Measurements from ENCODE around the gene PRELP. TPM values are rescaled to one million over a fixed set of nuclear protein-coding genes. Genes with fewer than 3 reads are reported as not detected.

PRELP gene
- total RNA-seq, 1 donor from 2014 or later, result 0.07 TPM

DNA sequence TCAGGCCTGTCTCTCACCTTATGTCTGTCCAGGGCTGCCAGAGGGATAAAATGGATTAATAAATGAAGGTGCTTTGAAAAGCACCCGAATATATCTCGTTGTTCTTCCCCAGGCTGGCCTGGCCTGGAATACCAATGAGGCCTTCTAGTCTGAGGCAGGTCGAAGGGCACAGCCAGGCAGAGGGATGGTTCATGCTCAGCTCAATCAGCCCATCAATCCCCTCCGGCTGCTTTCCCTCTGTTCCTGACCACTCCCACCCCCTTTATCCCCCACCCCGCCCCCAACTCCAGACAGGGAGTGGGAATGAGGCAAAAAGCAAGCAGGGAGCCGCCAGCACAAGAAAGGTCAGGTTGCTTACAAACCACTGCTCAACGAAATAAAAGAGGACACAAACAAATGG, 40.0 kb upstream of the PRELP start:
- H2AFZ ChIP-seq (ENCODE audit: low read depth, low read length), result no peak overlapping the region
- H4K20me1 ChIP-seq (ENCODE audit: insufficient read depth, low read length), result no peaks in the 10 kb centered on the region
- Mint-ChIP-seq H3K9me3 (ENCODE audit: unreplicated experiment) (peaks cover 12% of the 10 kb centered on the region), H3K27ac (ENCODE audit: unreplicated experiment) (no peak overlapping the region), H3K4me1 (ENCODE audit: low read depth, unreplicated experiment) (peaks cover 5% of the 10 kb centered on the region), H3K4me3 (ENCODE audit: unreplicated experiment) (no peak overlapping the region), H3K27me3 (ENCODE audit: low read depth, unreplicated experiment) (peaks cover 44% of the 10 kb centered on the region), H3K36me3 (ENCODE audit: low read depth, unreplicated experiment) (no peaks in the 10 kb centered on the region)
- H3K9ac ChIP-seq (ENCODE audit: low read length), result no peak overlapping the region
- no peaks in the 10 kb centered on the region for H3K36me3 ChIP-seq (ENCODE audit: insufficient read depth, low read length)
- H3K4me2 ChIP-seq (ENCODE audit: low read length), result no peak overlapping the region
- H3K9me3 ChIP-seq (ENCODE audit: insufficient read depth, low read depth, low read length), result no peaks in the 10 kb centered on the region
- DNase-seq (ENCODE audit: low read depth), result no peak
- no peak overlapping the region for H3K27ac ChIP-seq (ENCODE audit: low read depth, low read length)
- no peak for FAIRE-seq
- peaks cover 15% of the 10 kb centered on the region for H3K27me3 ChIP-seq (ENCODE audit: insufficient read depth, low read length)
- H3K79me2 ChIP-seq (ENCODE audit: insufficient read depth, low read length), result no peaks in the 10 kb centered on the region
- peaks cover 5% of the 10 kb centered on the region for H3K4me1 ChIP-seq (ENCODE audit: insufficient read depth, low read length)
- TF ChIP-seq, protein P1, sequence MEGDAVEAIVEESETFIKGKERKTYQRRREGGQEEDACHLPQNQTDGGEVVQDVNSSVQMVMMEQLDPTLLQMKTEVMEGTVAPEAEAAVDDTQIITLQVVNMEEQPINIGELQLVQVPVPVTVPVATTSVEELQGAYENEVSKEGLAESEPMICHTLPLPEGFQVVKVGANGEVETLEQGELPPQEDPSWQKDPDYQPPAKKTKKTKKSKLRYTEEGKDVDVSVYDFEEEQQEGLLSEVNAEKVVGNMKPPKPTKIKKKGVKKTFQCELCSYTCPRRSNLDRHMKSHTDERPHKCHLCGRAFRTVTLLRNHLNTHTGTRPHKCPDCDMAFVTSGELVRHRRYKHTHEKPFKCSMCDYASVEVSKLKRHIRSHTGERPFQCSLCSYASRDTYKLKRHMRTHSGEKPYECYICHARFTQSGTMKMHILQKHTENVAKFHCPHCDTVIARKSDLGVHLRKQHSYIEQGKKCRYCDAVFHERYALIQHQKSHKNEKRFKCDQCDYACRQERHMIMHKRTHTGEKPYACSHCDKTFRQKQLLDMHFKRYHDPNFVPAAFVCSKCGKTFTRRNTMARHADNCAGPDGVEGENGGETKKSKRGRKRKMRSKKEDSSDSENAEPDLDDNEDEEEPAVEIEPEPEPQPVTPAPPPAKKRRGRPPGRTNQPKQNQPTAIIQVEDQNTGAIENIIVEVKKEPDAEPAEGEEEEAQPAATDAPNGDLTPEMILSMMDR (IDR thresholded peaks at IDR 0.05; ENCODE audit: insufficient read depth, low read depth, low read length), result no peak
- no peak for TF ChIP-seq EZH2 (IDR thresholded peaks at IDR 0.05; ENCODE audit: insufficient read depth, low read length)
- H3K4me3 ChIP-seq (ENCODE audit: insufficient read depth, low read depth, low read length), result no peak overlapping the region

DNA sequence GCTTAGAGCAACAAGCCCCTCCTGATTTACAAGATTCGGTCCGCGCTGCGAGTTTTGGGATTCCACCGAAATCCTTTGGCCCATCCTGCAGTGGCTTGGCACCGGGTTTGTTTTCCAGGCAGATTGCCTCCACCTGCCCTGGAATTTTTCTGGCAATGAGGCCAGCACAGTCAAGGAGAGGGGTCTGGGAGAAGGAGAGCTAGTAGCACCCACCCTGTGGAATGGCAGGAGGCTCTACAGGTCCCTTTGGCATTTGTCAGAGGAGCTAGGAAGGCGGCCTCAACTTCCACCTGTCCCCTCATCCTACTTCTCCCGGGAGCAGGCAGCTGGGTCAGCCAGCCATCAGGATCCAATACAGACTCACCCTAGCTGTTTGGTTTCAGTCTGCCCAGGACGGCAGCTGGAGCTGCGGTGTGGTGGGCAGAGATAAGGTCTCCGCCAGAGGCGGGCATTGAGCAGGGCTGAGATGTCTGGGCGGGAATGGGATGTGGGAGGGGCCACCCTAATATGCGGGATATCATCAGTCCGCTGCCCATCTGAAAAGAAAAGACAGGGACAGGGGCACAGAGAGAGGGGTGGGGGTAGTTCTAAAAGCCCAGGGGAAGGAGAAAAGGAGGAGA, 37.8 kb upstream of the PRELP start:
- H3K36me3 Mint-ChIP-seq (ENCODE audit: low read depth, unreplicated experiment), result peaks cover 2% of the 10 kb centered on the region
- Histone ChIP-seq H3K9ac (ENCODE audit: low read length) (no peak overlapping the region), H3K27ac (ENCODE audit: low read depth, low read length) (no peak overlapping the region), H3K9me3 (ENCODE audit: insufficient read depth, low read depth, low read length) (no peaks in the 10 kb centered on the region), H3K4me1 (ENCODE audit: insufficient read depth, low read length) (peaks cover 7% of the 10 kb centered on the region), H3K4me2 (ENCODE audit: low read length) (no peak overlapping the region), H4K20me1 (ENCODE audit: insufficient read depth, low read length) (no peaks in the 10 kb centered on the region), H3K36me3 (ENCODE audit: insufficient read depth, low read length) (no peaks in the 10 kb centered on the region), H3K79me2 (ENCODE audit: insufficient read depth, low read length) (no peaks in the 10 kb centered on the region), H3K27me3 (ENCODE audit: insufficient read depth, low read length) (peaks cover 12% of the 10 kb centered on the region), H2AFZ (ENCODE audit: low read depth, low read length) (no peak overlapping the region), H3K4me3 (ENCODE audit: insufficient read depth, low read depth, low read length) (no peak overlapping the region)
- no peak overlapping the region for H3K4me3 Mint-ChIP-seq (ENCODE audit: unreplicated experiment)
- no peak overlapping the region for H3K27ac Mint-ChIP-seq (ENCODE audit: unreplicated experiment)
- no peak for FAIRE-seq
- TF ChIP-seq, protein P1 (IDR thresholded peaks at IDR 0.05; ENCODE audit: insufficient read depth, low read depth, low read length), result no peak
- no peak for TF ChIP-seq EZH2 (IDR thresholded peaks at IDR 0.05; ENCODE audit: insufficient read depth, low read length)
- H3K4me1 Mint-ChIP-seq (ENCODE audit: low read depth, unreplicated experiment), result peaks cover 13% of the 10 kb centered on the region
- peaks cover 12% of the 10 kb centered on the region for H3K9me3 Mint-ChIP-seq (ENCODE audit: unreplicated experiment)
- DNase-seq (ENCODE audit: low read depth), result no peak
- peaks cover 32% of the 10 kb centered on the region for H3K27me3 Mint-ChIP-seq (ENCODE audit: low read depth, unreplicated experiment)

DNA sequence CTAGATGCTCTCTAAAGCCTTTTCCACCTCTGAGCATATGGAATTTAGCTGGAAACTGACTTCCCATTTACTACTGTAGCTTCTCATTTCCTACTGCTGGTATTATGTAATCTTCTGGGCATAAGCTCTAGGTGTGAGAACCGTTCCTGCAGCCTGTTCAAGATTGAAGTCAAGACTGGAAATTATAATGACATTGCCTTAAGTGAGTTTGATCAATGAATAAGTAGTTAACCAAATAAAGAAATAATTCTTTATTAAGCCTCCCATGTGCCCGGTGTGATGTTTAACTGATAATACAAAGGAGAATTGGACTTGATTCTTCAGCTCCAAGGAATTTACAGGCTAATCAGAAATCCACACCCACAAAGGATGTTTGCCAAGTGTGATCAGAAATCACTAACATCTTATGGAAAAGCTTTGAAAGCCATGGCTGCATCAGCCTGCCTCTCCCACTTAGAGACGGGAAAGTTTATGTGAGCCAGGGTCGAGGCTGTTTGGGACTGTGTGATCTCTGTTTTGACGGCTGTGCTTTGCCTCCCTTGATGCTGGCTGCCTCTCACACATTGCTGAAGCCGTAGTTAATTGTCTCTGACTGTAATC, 36.4 kb upstream of the PRELP start:
- H3K9me3 ChIP-seq (ENCODE audit: insufficient read depth, low read depth, low read length), result no peaks in the 10 kb centered on the region
- Mint-ChIP-seq H3K36me3 (ENCODE audit: low read depth, unreplicated experiment) (peaks cover 2% of the 10 kb centered on the region), H3K9me3 (ENCODE audit: unreplicated experiment) (peaks cover 11% of the 10 kb centered on the region), H3K27ac (ENCODE audit: unreplicated experiment) (no peak overlapping the region), H3K4me1 (ENCODE audit: low read depth, unreplicated experiment) (peaks cover 13% of the 10 kb centered on the region), H3K4me3 (ENCODE audit: unreplicated experiment) (no peak overlapping the region), H3K27me3 (ENCODE audit: low read depth, unreplicated experiment) (peaks cover 25% of the 10 kb centered on the region)
- no peak overlapping the region for H3K9ac ChIP-seq (ENCODE audit: low read length)
- H2AFZ ChIP-seq (ENCODE audit: low read depth, low read length), result no peak overlapping the region
- no peak for TF ChIP-seq EZH2 (IDR thresholded peaks at IDR 0.05; ENCODE audit: insufficient read depth, low read length)
- TF ChIP-seq, protein P1 (IDR thresholded peaks at IDR 0.05; ENCODE audit: insufficient read depth, low read depth, low read length), result no peak
- no peaks in the 10 kb centered on the region for H3K36me3 ChIP-seq (ENCODE audit: insufficient read depth, low read length)
- DNase-seq (ENCODE audit: low read depth), result no peak
- no peak for FAIRE-seq
- H3K27ac ChIP-seq (ENCODE audit: low read depth, low read length), result no peak overlapping the region
- no peak overlapping the region for H3K4me2 ChIP-seq (ENCODE audit: low read length)
- H3K79me2 ChIP-seq (ENCODE audit: insufficient read depth, low read length), result no peaks in the 10 kb centered on the region
- no peak overlapping the region for H3K4me3 ChIP-seq (ENCODE audit: insufficient read depth, low read depth, low read length)
- H4K20me1 ChIP-seq (ENCODE audit: insufficient read depth, low read length), result no peaks in the 10 kb centered on the region
- peaks cover 14% of the 10 kb centered on the region for H3K27me3 ChIP-seq (ENCODE audit: insufficient read depth, low read length)
- peaks cover 7% of the 10 kb centered on the region for H3K4me1 ChIP-seq (ENCODE audit: insufficient read depth, low read length)

Data from astrocyte (in vitro differentiated cells and primary cell).